DND-41 (cell line): Measurements from ENCODE around the gene MBD2.

Experiments
- ATAC-seq: fragments of 200-7000 bp; cut with Tn5 transposase; 3 replicates; pipeline ENCODE4 v1.9.1; 2021; ENCODE audit warnings: low read depth; ENCODE audit not compliant: insufficient read depth
- DNase-seq: peaks from one replicate; pipeline ENCODE4 v3.0.0-alpha.2; 2020
- H2AFZ ChIP-seq: 2 replicates; pipeline ENCODE4 v1.6.0; 2012; ENCODE audit warnings: low read depth, low read length
- H3K27ac ChIP-seq: 2 replicates; pipeline ENCODE4 v1.5.1; 2012; ENCODE audit warnings: low read length, inconsistent platforms
- H3K27me3 ChIP-seq: fragments of 200-600 bp; sonication (generic); 2 replicates; pipeline ENCODE4 v1.6.0; 2012; ENCODE audit warnings: low read length, mild to moderate bottlenecking, inconsistent platforms; ENCODE audit not compliant: insufficient read depth, poor library complexity
- H3K36me3 ChIP-seq: 2 replicates; pipeline ENCODE4 v1.5.1; 2012; ENCODE audit warnings: low read length, inconsistent platforms; ENCODE audit not compliant: insufficient read depth
- H3K4me1 ChIP-seq: 2 replicates; pipeline ENCODE4 v1.5.1; 2012; ENCODE audit warnings: mild to moderate bottlenecking, low read length; ENCODE audit not compliant: insufficient read depth
- H3K4me2 ChIP-seq: 2 replicates; pipeline ENCODE4 v1.6.0; 2012; ENCODE audit warnings: mild to moderate bottlenecking, moderate library complexity, low read length, inconsistent platforms; ENCODE audit not compliant: insufficient read depth
- H3K4me3 ChIP-seq, 2 experiments: fragments of 200-600 bp in 1 of 2; shearing (Covaris generic) in 1 of 2; 2 replicates each; pipeline ENCODE4 v1.5.1; 2012 to 2016; ENCODE audit warnings: inconsistent platforms in 2 of 2, low read length in 2 of 2, mild to moderate bottlenecking in 2 of 2, low read depth in 1 of 2, moderate library complexity in 1 of 2
- H3K79me2 ChIP-seq: 2 replicates; pipeline ENCODE4 v1.6.0; 2012; ENCODE audit warnings: low read length, inconsistent platforms; ENCODE audit not compliant: insufficient read depth
- H3K9ac ChIP-seq: 2 replicates; pipeline ENCODE4 v1.6.0; 2012; ENCODE audit warnings: low read depth, mild to moderate bottlenecking, inconsistent platforms, low read length, moderate library complexity
- H3K9me3 ChIP-seq: 2 replicates; pipeline ENCODE4 v1.5.1; 2012; ENCODE audit warnings: low read length, moderate library complexity, mild to moderate bottlenecking, inconsistent platforms; ENCODE audit not compliant: insufficient read depth, severe bottlenecking
- H4K20me1 ChIP-seq: 2 replicates; pipeline ENCODE4 v1.6.0; 2012; ENCODE audit warnings: low read length; ENCODE audit not compliant: insufficient read depth
- CTCF ChIP-seq: IDR thresholded peaks from 2 replicates; pipeline ENCODE4 v1.5.1; 2012; ENCODE audit warnings: borderline replicate concordance, low read length, moderate library complexity, mild to moderate bottlenecking; ENCODE audit not compliant: poor library complexity, severe bottlenecking; ENCODE audit errors: extremely low read depth
- EZH2 ChIP-seq: IDR thresholded peaks from 3 replicates; pipeline ENCODE4 v1.6.1; 2012; ENCODE audit warnings: borderline replicate concordance, low read depth, mild to moderate bottlenecking, moderate library complexity, low read length, inconsistent platforms; ENCODE audit not compliant: severe bottlenecking

MBD2 gene

GRCh38 chr18:54141041-54141608 is 83.3 kb downstream of the MBD2 start:
- H3K27me3 ChIP-seq, result no peaks in the 10 kb centered on the region
- ATAC-seq (no peak), DNase-seq (no peak)
- no peak for TF ChIP-seq CTCF
- no peak for TF ChIP-seq EZH2
- peaks cover 7% of the 10 kb centered on the region for H3K9me3 ChIP-seq
- H3K79me2 ChIP-seq, result no peaks in the 10 kb centered on the region
- H4K20me1 ChIP-seq, result no peaks in the 10 kb centered on the region
- no peak overlapping the region for H3K4me2 ChIP-seq
- H3K36me3 ChIP-seq, result no peaks in the 10 kb centered on the region; the same call in 1 of the 2 replicates
- H3K27ac ChIP-seq, result no peak overlapping the region
- no peaks in the 10 kb centered on the region for H3K4me1 ChIP-seq
- H3K4me3 ChIP-seq, result no peak overlapping the region
- H3K9ac ChIP-seq, result no peak overlapping the region
- H2AFZ ChIP-seq, result no peak overlapping the region

DNA sequence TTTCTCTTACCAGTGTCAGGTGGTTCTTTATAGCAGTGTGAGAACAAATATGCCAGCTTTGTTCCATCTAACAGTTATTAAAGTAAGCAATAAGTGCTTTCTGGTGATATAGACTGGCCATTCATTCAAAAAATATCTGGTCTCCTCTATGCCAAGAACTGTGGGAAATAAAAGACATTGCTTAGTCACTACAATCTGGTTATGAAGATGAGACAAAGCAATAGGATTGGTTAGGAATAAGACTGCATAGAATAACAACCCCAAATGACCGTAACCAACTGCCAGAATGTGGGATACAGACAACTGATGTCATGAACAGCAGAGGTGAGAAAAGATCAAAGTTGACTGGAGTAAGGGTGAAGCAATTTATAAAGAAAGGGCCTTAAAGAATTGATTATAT is 83.8 kb downstream of the MBD2 start:
- TF ChIP-seq CTCF (no peak), EZH2 (no peak)
- ATAC-seq, result no peak
- peaks cover 7% of the 10 kb centered on the region for H3K9me3 ChIP-seq
- H3K4me1 ChIP-seq, result no peaks in the 10 kb centered on the region
- no peak overlapping the region for H2AFZ ChIP-seq
- DNase-seq, result no peak
- no peaks in the 10 kb centered on the region for H4K20me1 ChIP-seq
- H3K27me3 ChIP-seq, result no peaks in the 10 kb centered on the region
- H3K79me2 ChIP-seq, result no peaks in the 10 kb centered on the region
- H3K4me3 ChIP-seq, result no peak overlapping the region
- no peak overlapping the region for H3K9ac ChIP-seq
- no peaks in the 10 kb centered on the region; the same call in 1 of the 2 replicates for H3K36me3 ChIP-seq
- H3K27ac ChIP-seq, result no peak overlapping the region
- H3K4me2 ChIP-seq, result no peak overlapping the region

- H3K9me3 ChIP-seq, result peaks cover 7% of the 10 kb centered on the region
- no peak for ATAC-seq
Observed at GRCh38 chr18:54135216-54135615, 89.3 kb downstream of the MBD2 start.

More at GRCh38 chr18:54135216-54135615, 89.3 kb downstream of the MBD2 start:
- Histone ChIP-seq H3K4me2 (no peak overlapping the region), H3K4me1 (no peaks in the 10 kb centered on the region), H3K79me2 (no peaks in the 10 kb centered on the region), H3K9ac (no peak overlapping the region), H3K27me3 (no peaks in the 10 kb centered on the region), H2AFZ (no peak overlapping the region), H4K20me1 (no peaks in the 10 kb centered on the region), H3K36me3 (no peaks in the 10 kb centered on the region), H3K27ac (no peak overlapping the region), H3K4me3 (no peak overlapping the region)
- DNase-seq, result no peak
- TF ChIP-seq EZH2 (no peak), CTCF (no peak)
